Nephron progenitor cell (in vitro differentiated cells): ENCODE results near the gene TBCK.
"Not testable (repeated sequence)": the region's sequence is repeated elsewhere in the genome, so short reads cannot be mapped to it uniquely, and the experiment has no call there.

ENCODE experiments used
- DNase-seq: peaks from one replicate; pipeline ENCODE4 v3.0.0; 2021
- H3K27ac Mint-ChIP-seq: 2 replicates; pipeline ENCODE4 v1.8.0; 2021; ENCODE audit warnings: mild to moderate bottlenecking, moderate library complexity, mixed read lengths
- H3K27me3 Mint-ChIP-seq: 2 replicates; pipeline ENCODE4 v1.8.0; 2021; ENCODE audit warnings: mild to moderate bottlenecking, low read depth, mixed read lengths; ENCODE audit not compliant: poor library complexity
- H3K36me3 Mint-ChIP-seq: 2 replicates; pipeline ENCODE4 v1.8.0; 2021; ENCODE audit warnings: low read depth, mixed read lengths
- H3K4me1 Mint-ChIP-seq: 2 replicates; pipeline ENCODE4 v1.8.0; 2021; ENCODE audit warnings: mixed read lengths
- H3K4me3 Mint-ChIP-seq: 2 replicates; pipeline ENCODE4 v1.8.0; 2021; ENCODE audit warnings: mild to moderate bottlenecking, moderate library complexity, mixed read lengths
- H3K9me3 Mint-ChIP-seq: 2 replicates; pipeline ENCODE4 v1.8.0; 2021; ENCODE audit warnings: mild to moderate bottlenecking, moderate library complexity, mixed read lengths
- CTCF ChIP-seq: fragments of 200-600 bp; sonication (generic); IDR thresholded peaks from 2 replicates; pipeline ENCODE4 v1.5.0; 2021; ENCODE audit warnings: antibody characterized with exemption

The TBCK gene

GRCh38 chr4:106333186-106333585 lies 17.2 kb upstream of the TBCK start:
- no peak for TF ChIP-seq CTCF
- H3K4me1 Mint-ChIP-seq = no peaks in the 10 kb centered on the region
- H3K36me3 Mint-ChIP-seq = peaks cover 57% of the 10 kb centered on the region
- H3K27ac Mint-ChIP-seq = no peak overlapping the region
- no peak for DNase-seq
- no peak overlapping the region for H3K4me3 Mint-ChIP-seq
- peaks cover 14% of the 10 kb centered on the region for H3K9me3 Mint-ChIP-seq
- H3K27me3 Mint-ChIP-seq = no peaks in the 10 kb centered on the region

- Mint-ChIP-seq H3K9me3 (no peaks in the 10 kb centered on the region), H3K36me3 (peaks cover 34% of the 10 kb centered on the region)
- no peak for DNase-seq
Observed at GRCh38 chr4:106329041-106329618, 13.1 kb upstream of the TBCK start.

GRCh38 chr4:106325800-106326199 lies 9.8 kb upstream of the TBCK start:
- TF ChIP-seq CTCF = no peak
- Mint-ChIP-seq H3K4me3 (no peak overlapping the region), H3K27me3 (no peaks in the 10 kb centered on the region), H3K4me1 (peaks cover 5% of the 10 kb centered on the region), H3K9me3 (peaks cover 9% of the 10 kb centered on the region), H3K36me3 (peaks cover 26% of the 10 kb centered on the region), H3K27ac (no peak overlapping the region)
- no peak for DNase-seq

More at GRCh38 chr4:106329041-106329618, 13.1 kb upstream of the TBCK start:
- no peak overlapping the region for H3K27ac Mint-ChIP-seq
- peak; percentile 69 for TF ChIP-seq CTCF
- no peaks in the 10 kb centered on the region for H3K27me3 Mint-ChIP-seq
- H3K4me1 Mint-ChIP-seq = no peaks in the 10 kb centered on the region
- H3K4me3 Mint-ChIP-seq = no peak overlapping the region

DNA sequence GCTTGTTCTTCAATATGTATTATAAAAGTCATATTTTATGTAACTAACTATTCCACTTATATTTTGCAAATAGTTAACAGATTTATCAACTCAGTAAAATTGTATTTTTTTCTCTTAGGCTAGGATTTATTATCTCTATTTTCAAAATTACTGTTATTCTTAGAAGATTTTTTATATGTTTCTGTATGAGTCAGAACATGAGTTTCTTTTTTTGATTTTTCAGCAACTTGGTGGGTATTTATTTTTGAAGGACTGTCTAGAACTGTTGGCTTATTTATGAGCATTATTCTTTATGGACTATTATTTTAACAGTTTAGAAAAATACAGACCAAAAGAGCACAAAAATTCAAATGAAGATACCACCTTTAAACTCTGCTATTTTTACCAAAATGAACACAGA lies 7.1 kb upstream of the TBCK start:
- Mint-ChIP-seq H3K4me3 (no peak overlapping the region), H3K4me1 (peaks cover 13% of the 10 kb centered on the region), H3K9me3 (peaks cover 19% of the 10 kb centered on the region), H3K36me3 (peaks cover 44% of the 10 kb centered on the region), H3K27me3 (no peaks in the 10 kb centered on the region), H3K27ac (no peak overlapping the region)
- no peak for TF ChIP-seq CTCF
- no peak for DNase-seq

- peaks cover 13% of the 10 kb centered on the region for H3K4me1 Mint-ChIP-seq
- H3K9me3 Mint-ChIP-seq = peaks cover 19% of the 10 kb centered on the region
- peak overlapping the region; percentile 32 for H3K4me3 Mint-ChIP-seq
- peak overlapping the region; percentile 47 for H3K27ac Mint-ChIP-seq
- not testable (repeated sequence) for H3K27me3 Mint-ChIP-seq, DNase-seq
- peaks cover 36% of the 10 kb centered on the region for H3K36me3 Mint-ChIP-seq
Observed at GRCh38 chr4:106321814-106322213, 5.8 kb upstream of the TBCK start.

GRCh38 chr4:106321168-106321567 lies 5.2 kb upstream of the TBCK start:
- H3K36me3 Mint-ChIP-seq = peaks cover 36% of the 10 kb centered on the region
- peaks cover 13% of the 10 kb centered on the region for H3K4me1 Mint-ChIP-seq
- DNase-seq, H3K4me3 Mint-ChIP-seq, H3K27ac Mint-ChIP-seq, H3K27me3 Mint-ChIP-seq: not testable (repeated sequence)
- H3K9me3 Mint-ChIP-seq = peaks cover 19% of the 10 kb centered on the region

GRCh38 chr4:106320235-106320634 lies 4.2 kb upstream of the TBCK start:
- peaks cover 19% of the 10 kb centered on the region for H3K9me3 Mint-ChIP-seq
- H3K4me1 Mint-ChIP-seq = peaks cover 18% of the 10 kb centered on the region
- H3K27me3 Mint-ChIP-seq = no peaks in the 10 kb centered on the region
- TF ChIP-seq CTCF = no peak
- H3K27ac Mint-ChIP-seq = peak overlapping the region; percentile 69
- no peak for DNase-seq
- peak overlapping the region; percentile 25 for H3K4me3 Mint-ChIP-seq
- peaks cover 36% of the 10 kb centered on the region for H3K36me3 Mint-ChIP-seq
